ENCODE measurements around the gene ABCC8.

GRCh38 chr11:17508306-17508705, 31.7 kb upstream of the ABCC8 start:
- no peak for TF ChIP-seq POLR2A (IDR thresholded peaks at IDR 0.05)
- TF ChIP-seq, protein P1, sequence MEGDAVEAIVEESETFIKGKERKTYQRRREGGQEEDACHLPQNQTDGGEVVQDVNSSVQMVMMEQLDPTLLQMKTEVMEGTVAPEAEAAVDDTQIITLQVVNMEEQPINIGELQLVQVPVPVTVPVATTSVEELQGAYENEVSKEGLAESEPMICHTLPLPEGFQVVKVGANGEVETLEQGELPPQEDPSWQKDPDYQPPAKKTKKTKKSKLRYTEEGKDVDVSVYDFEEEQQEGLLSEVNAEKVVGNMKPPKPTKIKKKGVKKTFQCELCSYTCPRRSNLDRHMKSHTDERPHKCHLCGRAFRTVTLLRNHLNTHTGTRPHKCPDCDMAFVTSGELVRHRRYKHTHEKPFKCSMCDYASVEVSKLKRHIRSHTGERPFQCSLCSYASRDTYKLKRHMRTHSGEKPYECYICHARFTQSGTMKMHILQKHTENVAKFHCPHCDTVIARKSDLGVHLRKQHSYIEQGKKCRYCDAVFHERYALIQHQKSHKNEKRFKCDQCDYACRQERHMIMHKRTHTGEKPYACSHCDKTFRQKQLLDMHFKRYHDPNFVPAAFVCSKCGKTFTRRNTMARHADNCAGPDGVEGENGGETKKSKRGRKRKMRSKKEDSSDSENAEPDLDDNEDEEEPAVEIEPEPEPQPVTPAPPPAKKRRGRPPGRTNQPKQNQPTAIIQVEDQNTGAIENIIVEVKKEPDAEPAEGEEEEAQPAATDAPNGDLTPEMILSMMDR (IDR thresholded peaks at IDR 0.05): no peak
- TF ChIP-seq EP300 (IDR thresholded peaks at IDR 0.05): no peak
